Activated naive CD8-positive, alpha-beta T cell treated with anti-CD3 and anti-CD28 coated beads for 36 hours (primary cell): Measurements from ENCODE around the gene NRROS. TPM values are rescaled to one million over a fixed set of nuclear protein-coding genes. Genes with fewer than 3 reads are reported as not detected.
A peak's percentile ranks its signal among the peaks of the same experiment; 100 is the strongest.
"Not testable (repeated sequence)": the region's sequence is repeated elsewhere in the genome, so short reads cannot be mapped to it uniquely, and the experiment has no call there.

Source experiments
- DNase-seq: peaks from one replicate; pipeline ENCODE4 v3.0.0; 2021
- H3K27ac Mint-ChIP-seq: one replicate; pipeline ENCODE4 v1.8.0; 2022; ENCODE audit warnings: mild to moderate bottlenecking, moderate library complexity, mixed read lengths
- H3K27me3 Mint-ChIP-seq: one replicate; pipeline ENCODE4 v1.8.0; 2022; ENCODE audit warnings: mild to moderate bottlenecking, mixed read lengths
- H3K36me3 Mint-ChIP-seq: one replicate; pipeline ENCODE4 v1.8.0; 2021; ENCODE audit warnings: mild to moderate bottlenecking, mixed read lengths
- H3K4me1 Mint-ChIP-seq: one replicate; pipeline ENCODE4 v1.8.0; 2021; ENCODE audit warnings: mixed read lengths
- H3K4me3 Mint-ChIP-seq: one replicate; pipeline ENCODE4 v1.8.0; 2022; ENCODE audit warnings: mild to moderate bottlenecking, moderate library complexity, mixed read lengths
- H3K9me3 Mint-ChIP-seq: one replicate; pipeline ENCODE4 v1.8.0; 2022; ENCODE audit warnings: mixed read lengths
- total RNA-seq, 2 experiments: library from RNA; stranded (reverse); gene quantifications; one replicate each; pipeline ENCODE4 v1.2.3, GENCODE V29; 2021

The NRROS gene
- total RNA-seq, 2 experiments from 2014 or later = 21.2 to 22.0 TPM

DNA sequence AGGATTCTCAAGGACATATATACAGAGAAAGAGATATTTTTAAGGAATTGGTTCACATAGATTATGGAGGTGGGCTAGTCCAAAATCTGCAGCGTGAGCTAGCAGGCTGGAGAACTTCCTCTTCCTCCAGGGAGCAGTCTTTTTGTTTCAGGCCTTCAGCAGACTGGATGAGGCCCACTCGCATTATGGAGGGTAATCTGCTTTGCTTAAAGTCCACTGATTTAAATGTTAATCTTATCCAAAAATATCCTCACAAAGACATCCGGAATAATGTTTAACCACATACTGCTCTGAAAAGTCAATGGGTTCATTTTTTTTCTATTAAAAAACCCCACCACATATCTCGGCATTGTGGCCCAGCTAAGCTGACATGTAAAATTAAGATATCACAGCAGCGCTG, 22.2 kb upstream of the NRROS start:
- DNase-seq = no peak
- peaks cover 1% of the 10 kb centered on the region for H3K9me3 Mint-ChIP-seq
- peaks cover 24% of the 10 kb centered on the region for H3K4me1 Mint-ChIP-seq
- no peak overlapping the region for H3K27ac Mint-ChIP-seq
- no peaks in the 10 kb centered on the region for H3K27me3 Mint-ChIP-seq
- H3K4me3 Mint-ChIP-seq = no peak overlapping the region
- H3K36me3 Mint-ChIP-seq = no peaks in the 10 kb centered on the region

DNA sequence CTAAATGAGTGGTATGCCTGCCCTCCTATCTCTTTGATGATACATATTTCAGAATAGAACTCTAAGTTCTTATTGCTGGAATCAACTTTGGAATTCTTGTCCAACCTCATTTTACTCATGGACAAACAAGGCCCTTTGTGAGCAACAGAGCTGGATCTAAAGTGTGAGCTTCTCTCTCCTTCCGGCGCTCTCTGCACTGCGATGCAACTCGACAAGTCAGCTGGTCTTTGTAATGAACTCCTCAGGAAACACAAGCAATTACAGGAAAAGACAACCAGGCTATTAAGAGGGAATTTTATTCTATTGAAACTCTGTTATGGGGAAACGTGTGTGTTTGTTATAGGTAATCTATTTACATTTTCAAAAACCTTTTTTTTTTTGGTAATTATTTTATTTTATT, 20.3 kb upstream of the NRROS start:
- no peaks in the 10 kb centered on the region for H3K9me3 Mint-ChIP-seq
- DNase-seq = no peak
- H3K27ac Mint-ChIP-seq = peak overlapping the region; percentile 26
- no peak overlapping the region for H3K4me3 Mint-ChIP-seq
- no peaks in the 10 kb centered on the region for H3K36me3 Mint-ChIP-seq
- peaks cover 23% of the 10 kb centered on the region for H3K4me1 Mint-ChIP-seq
- H3K27me3 Mint-ChIP-seq = no peaks in the 10 kb centered on the region

DNA sequence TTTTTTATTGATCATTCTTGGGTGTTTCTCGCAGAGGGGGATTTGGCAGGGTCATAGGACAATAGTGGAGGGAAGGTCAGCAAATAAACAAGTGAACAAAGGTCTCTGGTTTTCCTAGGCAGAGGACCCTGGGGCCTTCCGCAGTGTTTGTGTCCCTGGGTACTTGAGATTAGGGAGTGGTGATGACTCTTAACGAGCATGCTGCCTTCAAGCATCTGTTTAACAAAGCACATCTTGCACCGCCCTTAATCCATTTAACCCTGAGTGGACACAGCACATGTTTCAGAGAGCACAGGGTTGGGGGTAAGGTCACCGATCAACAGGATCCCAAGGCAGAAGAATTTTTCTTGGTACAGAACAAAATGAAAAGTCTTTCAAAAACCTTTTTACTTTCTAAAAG, 19.9 kb upstream of the NRROS start:
- not testable (repeated sequence) for H3K9me3 Mint-ChIP-seq, H3K27me3 Mint-ChIP-seq, H3K4me3 Mint-ChIP-seq, H3K36me3 Mint-ChIP-seq, H3K27ac Mint-ChIP-seq, DNase-seq
- peaks cover 27% of the 10 kb centered on the region for H3K4me1 Mint-ChIP-seq

DNA sequence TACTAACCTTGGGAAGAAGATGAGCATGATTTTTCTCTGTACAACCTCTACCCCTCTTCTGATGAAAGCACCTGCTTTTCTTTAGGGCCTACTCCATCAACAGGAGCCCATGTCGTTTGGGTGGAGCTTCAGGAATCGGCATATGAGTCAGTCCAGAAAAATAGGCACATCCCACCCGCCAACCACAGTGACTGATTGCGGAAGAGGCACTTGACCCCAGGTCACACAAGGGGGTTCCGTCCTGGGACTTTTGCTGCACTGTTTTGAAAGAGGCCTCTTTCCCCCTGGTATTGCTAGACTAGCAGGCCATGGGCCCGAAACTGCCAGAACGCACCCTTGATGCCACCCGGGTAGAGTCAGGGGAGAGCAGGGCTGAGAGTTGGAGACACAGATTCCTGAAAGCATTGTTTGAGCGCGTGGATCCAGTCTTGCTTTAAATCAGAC, 19.3 kb upstream of the NRROS start:
- no peaks in the 10 kb centered on the region for H3K9me3 Mint-ChIP-seq
- DNase-seq = no peak

DNA sequence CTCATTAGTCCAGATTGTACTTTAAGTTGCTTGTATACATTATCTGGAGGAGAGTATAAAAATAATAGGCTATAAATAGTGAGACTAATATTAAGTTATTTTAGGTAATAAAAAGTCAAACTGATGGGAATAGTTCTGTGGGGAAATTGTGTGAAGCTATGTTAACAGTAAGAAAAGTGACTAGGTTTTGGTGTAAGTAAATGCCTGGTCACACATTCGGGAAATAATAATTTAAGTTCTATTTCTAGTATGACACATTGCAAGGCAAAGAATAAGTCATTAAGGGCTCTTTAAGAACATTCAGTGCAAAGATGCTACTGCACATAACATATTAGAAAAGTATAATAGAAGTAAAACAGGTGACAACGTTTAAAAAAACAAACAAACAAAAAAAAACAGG, 18.8 kb upstream of the NRROS start:
- H3K9me3 Mint-ChIP-seq = no peaks in the 10 kb centered on the region
- DNase-seq = no peak
- H3K27ac Mint-ChIP-seq = no peak overlapping the region
- no peaks in the 10 kb centered on the region for H3K27me3 Mint-ChIP-seq
- peaks cover 36% of the 10 kb centered on the region for H3K4me1 Mint-ChIP-seq
- no peaks in the 10 kb centered on the region for H3K36me3 Mint-ChIP-seq
- H3K4me3 Mint-ChIP-seq = no peak overlapping the region

More for the DNA sequence above, 19.3 kb upstream of the NRROS start:
- H3K27ac Mint-ChIP-seq = no peak overlapping the region
- H3K4me1 Mint-ChIP-seq = peaks cover 32% of the 10 kb centered on the region
- no peaks in the 10 kb centered on the region for H3K27me3 Mint-ChIP-seq
- no peaks in the 10 kb centered on the region for H3K36me3 Mint-ChIP-seq
- H3K4me3 Mint-ChIP-seq = no peak overlapping the region

DNA sequence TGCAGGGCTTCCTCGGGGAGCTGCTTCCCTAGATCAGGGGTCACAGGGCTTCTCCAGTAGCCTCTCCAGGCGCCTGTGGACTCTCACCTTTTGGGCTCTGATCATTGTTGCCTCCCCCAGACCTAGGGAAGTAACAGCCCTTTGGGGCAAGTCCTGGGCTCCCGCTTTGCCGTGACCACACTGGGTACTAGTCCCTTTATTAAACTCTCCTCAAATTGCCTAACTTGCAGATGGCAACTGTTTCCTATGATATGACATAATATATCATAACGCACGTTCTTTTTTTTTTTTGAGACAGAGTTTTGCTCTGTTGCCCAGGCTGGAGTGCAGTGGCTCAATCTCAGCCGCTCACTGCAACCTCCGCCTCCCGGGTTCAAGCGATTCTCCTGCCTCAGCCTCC, 17.9 kb upstream of the NRROS start:
- no peak overlapping the region for H3K27ac Mint-ChIP-seq
- peaks cover 38% of the 10 kb centered on the region for H3K4me1 Mint-ChIP-seq
- H3K36me3 Mint-ChIP-seq = no peaks in the 10 kb centered on the region
- no peaks in the 10 kb centered on the region for H3K9me3 Mint-ChIP-seq
- no peak overlapping the region for H3K4me3 Mint-ChIP-seq
- no peak for DNase-seq
- no peaks in the 10 kb centered on the region for H3K27me3 Mint-ChIP-seq

DNA sequence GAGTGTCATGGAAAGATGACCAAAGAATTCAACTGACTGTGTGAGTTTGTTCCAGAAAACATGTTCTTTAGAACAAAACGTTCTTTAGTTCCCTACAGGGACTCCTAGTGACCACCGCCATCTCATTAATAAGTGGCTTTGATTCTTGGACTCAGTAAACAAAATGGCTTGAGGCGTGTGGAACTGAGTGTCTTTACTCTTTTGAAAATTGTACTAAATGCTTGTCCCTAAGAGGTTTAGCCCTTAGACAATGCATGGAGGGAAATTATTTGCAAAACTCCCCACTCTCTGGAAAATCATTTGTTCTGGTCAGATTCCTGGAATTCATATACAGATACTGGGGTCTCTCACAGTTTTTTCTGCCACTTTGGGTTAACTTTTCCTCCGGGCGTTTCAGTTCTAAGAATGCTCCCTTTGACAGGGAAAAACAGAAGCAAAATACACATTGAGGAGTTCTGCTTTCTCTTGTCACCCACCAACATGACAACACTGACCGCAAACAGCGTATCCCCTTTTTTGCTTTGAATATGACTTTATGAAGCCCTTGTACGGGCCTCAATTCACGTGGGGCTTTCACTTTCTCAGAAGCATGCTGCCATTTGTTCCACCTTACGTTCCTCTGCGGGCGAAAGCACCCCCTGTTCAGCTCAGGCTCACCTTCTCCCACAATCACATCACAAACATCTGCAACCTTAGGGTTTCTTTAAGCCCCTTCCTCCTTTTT, 15.3 kb upstream of the NRROS start:
- no peaks in the 10 kb centered on the region for H3K27me3 Mint-ChIP-seq
- H3K27ac Mint-ChIP-seq = peak overlapping the region; percentile 91
- H3K9me3 Mint-ChIP-seq = no peaks in the 10 kb centered on the region
- no peaks in the 10 kb centered on the region for H3K36me3 Mint-ChIP-seq
- H3K4me3 Mint-ChIP-seq = peak overlapping the region; percentile 56
- DNase-seq = peak; percentile 72
- peaks cover 43% of the 10 kb centered on the region for H3K4me1 Mint-ChIP-seq

DNA sequence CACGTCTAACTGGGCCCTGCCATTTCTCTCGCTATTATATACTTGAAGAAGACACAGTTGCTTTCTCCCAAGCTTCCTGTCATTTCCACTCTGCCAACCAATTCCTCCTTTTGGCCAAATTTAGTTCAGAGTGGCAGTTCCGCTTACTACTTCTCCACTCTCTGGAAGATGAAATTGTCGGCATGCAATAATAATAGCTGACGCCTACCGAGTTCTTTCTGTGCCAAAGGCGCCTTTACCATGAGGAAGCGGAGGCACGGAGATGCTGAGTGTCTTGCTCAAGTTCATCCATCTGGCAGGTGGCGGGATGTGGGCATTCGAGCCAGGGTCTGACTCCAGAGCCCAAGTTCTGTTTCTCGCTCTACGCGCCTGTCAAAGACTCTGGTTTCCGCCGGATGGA, 14.6 kb upstream of the NRROS start:
- no peaks in the 10 kb centered on the region for H3K9me3 Mint-ChIP-seq
- H3K4me3 Mint-ChIP-seq = peak overlapping the region; percentile 56
- DNase-seq = no peak
- H3K4me1 Mint-ChIP-seq = peaks cover 46% of the 10 kb centered on the region
- peak overlapping the region; percentile 91 for H3K27ac Mint-ChIP-seq
- no peaks in the 10 kb centered on the region for H3K27me3 Mint-ChIP-seq
- H3K36me3 Mint-ChIP-seq = no peaks in the 10 kb centered on the region

DNA sequence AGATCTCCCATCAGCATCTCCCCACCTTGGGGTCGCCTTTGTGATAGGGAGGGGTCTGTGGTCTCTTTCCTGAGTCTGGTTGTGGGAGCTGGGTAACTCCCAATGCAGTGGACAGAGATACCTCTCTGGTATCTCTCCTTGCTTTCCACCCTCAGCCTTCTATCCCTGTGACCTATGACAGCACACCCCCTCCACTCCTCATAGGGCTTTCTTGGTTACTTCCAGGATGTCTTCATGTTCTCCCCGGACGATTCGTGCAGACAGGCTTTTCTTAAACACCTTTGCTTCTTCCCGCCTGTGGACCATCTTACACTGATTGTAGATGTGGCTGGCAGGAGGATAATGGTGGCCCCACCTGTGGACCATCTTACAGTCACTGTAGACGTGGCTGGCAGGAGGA, 14.2 kb upstream of the NRROS start:
- DNase-seq = no peak
- Mint-ChIP-seq H3K27me3 (no peaks in the 10 kb centered on the region), H3K36me3 (peaks cover 3% of the 10 kb centered on the region), H3K9me3 (no peaks in the 10 kb centered on the region), H3K4me3 (no peak overlapping the region), H3K27ac (peak overlapping the region; percentile 91), H3K4me1 (peaks cover 46% of the 10 kb centered on the region)

DNA sequence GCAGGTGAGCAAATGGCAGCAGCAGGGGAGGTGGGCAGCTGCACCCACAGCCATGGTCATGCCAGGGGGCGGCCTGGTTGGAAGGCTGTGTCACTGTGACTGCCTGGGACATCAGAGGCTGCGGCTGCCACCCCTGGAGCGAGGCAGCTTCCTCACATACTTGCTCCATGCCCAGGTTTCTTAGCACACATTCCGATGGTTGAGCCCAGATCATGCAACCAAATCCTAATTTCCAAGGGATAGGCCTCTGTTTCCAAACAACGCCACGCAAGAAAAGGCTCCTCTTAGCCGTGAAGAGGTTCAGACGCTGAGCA, 11.6 kb upstream of the NRROS start:
- DNase-seq = no peak
- H3K36me3 Mint-ChIP-seq = peaks cover 5% of the 10 kb centered on the region
- H3K27me3 Mint-ChIP-seq = no peaks in the 10 kb centered on the region
- H3K27ac Mint-ChIP-seq = no peak overlapping the region
- H3K9me3 Mint-ChIP-seq = no peaks in the 10 kb centered on the region
- peaks cover 56% of the 10 kb centered on the region for H3K4me1 Mint-ChIP-seq
- H3K4me3 Mint-ChIP-seq = no peak overlapping the region

DNA sequence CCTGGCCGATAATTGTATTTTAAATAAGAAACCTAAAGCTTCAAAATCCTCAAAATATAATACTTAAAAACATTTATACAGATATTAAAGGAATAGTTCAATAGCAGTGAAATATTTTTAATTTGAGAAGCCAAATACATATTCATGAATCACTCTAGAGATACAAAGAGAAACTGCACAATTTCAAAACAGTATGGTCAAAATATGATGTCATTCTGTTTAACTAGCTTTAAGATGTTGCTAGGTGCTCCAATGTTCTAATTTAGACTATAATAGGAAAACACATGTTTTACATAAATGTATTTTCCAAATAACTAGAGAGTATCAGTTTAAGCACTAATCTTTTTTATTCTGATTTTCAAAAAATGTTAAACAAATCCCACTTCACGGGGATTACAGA, 10.3 kb upstream of the NRROS start:
- Mint-ChIP-seq H3K27ac (no peak overlapping the region), H3K27me3 (no peaks in the 10 kb centered on the region), H3K9me3 (no peaks in the 10 kb centered on the region), H3K36me3 (peaks cover 5% of the 10 kb centered on the region), H3K4me3 (no peak overlapping the region), H3K4me1 (peaks cover 62% of the 10 kb centered on the region)
- no peak for DNase-seq

DNA sequence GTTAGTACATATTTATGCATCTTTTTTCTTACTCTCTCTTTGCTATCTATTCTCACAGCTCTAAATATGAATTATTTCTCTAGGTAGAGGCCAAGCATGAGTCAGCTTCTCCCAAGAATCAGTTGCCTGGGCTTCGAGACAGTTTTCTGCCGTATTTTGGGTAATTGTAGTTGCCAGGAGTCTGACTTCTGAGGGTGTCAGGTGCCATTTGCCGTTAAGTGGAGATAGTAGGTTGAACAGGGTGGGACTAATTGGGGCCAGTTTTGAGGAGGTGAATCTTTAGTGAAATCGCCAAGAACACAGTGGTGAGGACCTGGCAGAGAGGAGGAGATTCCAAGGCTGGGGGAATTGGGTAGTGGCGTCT, 7.8 kb upstream of the NRROS start:
- peaks cover 48% of the 10 kb centered on the region for H3K4me1 Mint-ChIP-seq
- H3K4me3 Mint-ChIP-seq = peak overlapping the region; percentile 88
- no peak for DNase-seq
- peak overlapping the region; percentile 96 for H3K27ac Mint-ChIP-seq
- H3K9me3 Mint-ChIP-seq = no peaks in the 10 kb centered on the region
- H3K36me3 Mint-ChIP-seq = peaks cover 5% of the 10 kb centered on the region
- no peaks in the 10 kb centered on the region for H3K27me3 Mint-ChIP-seq

DNA sequence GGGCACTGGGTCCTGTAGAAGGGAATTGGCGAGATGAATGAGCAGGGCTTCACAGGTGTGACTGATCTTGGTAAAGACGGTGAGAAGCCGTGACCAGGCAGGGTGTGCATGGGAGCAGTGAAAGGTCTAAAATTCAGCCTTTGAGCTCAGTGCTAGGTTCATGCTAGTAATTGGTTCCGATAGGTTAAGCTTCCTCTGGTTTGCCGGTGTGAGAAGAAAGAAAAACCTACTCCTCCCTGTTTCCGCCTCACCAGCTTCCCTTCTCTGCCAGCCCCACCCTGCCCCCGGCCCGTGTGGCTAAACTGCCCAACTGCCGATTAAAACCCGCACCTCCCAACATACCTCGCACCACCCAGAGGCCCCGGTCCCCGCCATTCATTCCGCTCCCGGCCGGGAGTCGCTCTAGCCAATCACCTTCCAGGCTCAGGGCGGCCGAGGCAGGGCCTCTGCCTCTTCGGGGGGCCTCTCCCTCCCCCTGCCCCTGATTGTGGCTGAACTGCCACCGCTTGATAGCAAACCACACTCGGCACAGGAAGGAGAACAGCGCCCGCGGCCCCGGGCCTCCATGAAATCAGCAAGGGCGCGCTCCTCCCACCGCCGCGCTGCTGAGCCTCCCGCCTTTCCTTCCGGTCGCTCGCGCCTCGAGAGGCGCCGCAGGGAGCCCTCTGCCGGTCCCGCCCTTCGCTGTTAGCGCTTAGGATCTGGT, 7.3 kb upstream of the NRROS start:
- Mint-ChIP-seq H3K27me3 (no peaks in the 10 kb centered on the region), H3K27ac (peak overlapping the region; percentile 96), H3K4me3 (peak overlapping the region; percentile 88), H3K36me3 (peaks cover 5% of the 10 kb centered on the region), H3K4me1 (peaks cover 44% of the 10 kb centered on the region), H3K9me3 (no peaks in the 10 kb centered on the region)
- DNase-seq = peak; percentile 91

DNA sequence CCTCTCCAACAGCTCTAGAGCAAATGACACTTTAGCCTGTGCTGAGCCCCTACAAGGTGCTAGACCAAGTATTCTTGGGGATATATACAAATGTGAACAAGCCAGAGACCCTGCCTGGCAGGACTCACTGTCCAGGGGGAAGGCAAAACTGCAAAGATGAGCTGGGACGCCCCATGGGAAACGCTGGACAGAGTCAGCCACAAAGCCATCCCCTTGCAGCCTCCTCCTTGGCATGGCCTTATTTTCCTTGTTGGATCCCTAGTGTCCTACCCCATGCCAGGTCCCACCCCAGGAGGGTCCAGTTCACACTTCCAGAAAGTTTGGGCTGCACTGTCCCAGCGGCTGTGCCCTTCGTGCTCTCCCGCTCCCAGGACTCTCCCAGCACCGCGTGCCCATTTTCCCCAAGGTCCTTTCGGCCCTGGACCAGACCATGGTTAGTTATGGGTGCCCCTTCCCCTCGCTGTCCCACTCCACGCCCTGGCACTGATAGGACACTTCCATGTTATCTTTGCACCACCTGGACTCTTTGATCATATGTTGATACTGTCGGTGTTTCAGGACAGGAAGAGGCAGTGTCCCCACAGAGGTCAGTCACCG, 5.8 kb upstream of the NRROS start:
- H3K36me3 Mint-ChIP-seq = peaks cover 5% of the 10 kb centered on the region
- H3K4me1 Mint-ChIP-seq = peaks cover 42% of the 10 kb centered on the region
- DNase-seq = no peak
- peak overlapping the region; percentile 69 for H3K27ac Mint-ChIP-seq
- H3K9me3 Mint-ChIP-seq = no peaks in the 10 kb centered on the region
- H3K27me3 Mint-ChIP-seq = no peaks in the 10 kb centered on the region
- peak overlapping the region; percentile 88 for H3K4me3 Mint-ChIP-seq

DNA sequence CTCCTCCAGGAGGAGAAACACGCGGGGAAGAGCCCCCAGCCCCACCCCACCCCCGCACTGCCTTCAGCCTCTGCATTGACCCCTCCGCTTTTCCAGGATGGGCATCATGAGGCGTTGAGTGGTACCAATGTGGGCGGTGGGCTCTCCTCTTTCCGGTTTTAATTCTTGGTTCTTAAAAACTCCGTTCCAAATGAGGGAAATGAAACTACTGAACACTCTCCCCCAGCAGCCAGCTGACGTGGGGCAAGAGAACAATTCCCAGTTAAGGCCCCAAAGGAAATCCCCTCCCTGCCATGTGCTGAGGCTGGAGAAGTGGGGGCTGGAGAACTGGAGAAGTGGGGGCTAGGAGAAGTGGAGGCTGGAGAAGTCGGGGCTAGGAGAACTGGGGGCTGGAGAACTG, 5.3 kb upstream of the NRROS start:
- no peak for DNase-seq
- no peak overlapping the region for H3K4me3 Mint-ChIP-seq
- peaks cover 47% of the 10 kb centered on the region for H3K4me1 Mint-ChIP-seq
- H3K27me3 Mint-ChIP-seq = no peaks in the 10 kb centered on the region
- no peaks in the 10 kb centered on the region for H3K9me3 Mint-ChIP-seq
- peaks cover 5% of the 10 kb centered on the region for H3K36me3 Mint-ChIP-seq
- H3K27ac Mint-ChIP-seq = no peak overlapping the region

DNA sequence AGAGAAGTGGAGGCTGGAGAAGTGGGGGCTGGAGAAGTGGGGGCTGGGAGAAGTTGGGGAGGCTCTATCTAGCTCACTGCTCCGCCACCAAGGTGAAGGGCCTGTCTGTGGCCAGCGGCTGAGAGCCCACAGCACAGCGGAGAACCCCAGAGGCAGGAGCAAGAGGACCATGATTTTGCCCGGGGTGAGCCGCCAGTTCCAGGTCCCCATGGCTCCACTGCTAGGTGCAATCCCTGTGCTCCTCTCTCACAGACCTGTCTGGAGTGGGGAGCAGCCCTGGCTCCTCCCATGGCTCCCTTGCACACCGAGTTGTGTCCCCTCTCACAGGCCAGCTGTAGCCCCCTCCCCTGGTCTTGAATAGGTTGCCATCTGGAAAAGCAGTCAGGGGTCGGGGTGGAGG, 4.7 kb upstream of the NRROS start:
- Mint-ChIP-seq H3K36me3 (peaks cover 5% of the 10 kb centered on the region), H3K9me3 (no peaks in the 10 kb centered on the region), H3K4me3 (no peak overlapping the region), H3K27me3 (no peaks in the 10 kb centered on the region), H3K27ac (no peak overlapping the region), H3K4me1 (peaks cover 44% of the 10 kb centered on the region)
- no peak for DNase-seq
